Effector CD8-positive, alpha-beta T cell (primary cell): ENCODE data around the gene GID4.

Source experiments
- DNase-seq: peaks from one replicate; lab custom pipeline; 2025; lab: John Stamatoyannopoulos, UW

Gene GID4

GRCh38 chr17:18016426-18016825 lies 22.8 kb upstream of the GID4 start:
- no peak for DNase-seq

GRCh38 chr17:18017958-18018357 lies 21.2 kb upstream of the GID4 start:
- DNase-seq = no peak

GRCh38 chr17:18018411-18018921 lies 20.7 kb upstream of the GID4 start:
- no peak for DNase-seq

- DNase-seq = no peak
These were observed 19.4 kb upstream of the GID4 start for GRCh38 chr17:18019838-18020154.

- no peak for DNase-seq
These were observed 18.2 kb upstream of the GID4 start for GRCh38 chr17:18020971-18021370.

GRCh38 chr17:18021372-18021771 lies 17.8 kb upstream of the GID4 start:
- DNase-seq = no peak

GRCh38 chr17:18025241-18025944 lies 13.8 kb upstream of the GID4 start:
- no peak for DNase-seq

GRCh38 chr17:18025945-18026776 lies 13.0 kb upstream of the GID4 start:
- DNase-seq = no peak

GRCh38 chr17:18027280-18027679 lies 11.9 kb upstream of the GID4 start:
- DNase-seq = no peak

- DNase-seq = no peak
These were observed 10.9 kb upstream of the GID4 start for GRCh38 chr17:18028114-18028951.

- DNase-seq = no peak
These were observed 10.2 kb upstream of the GID4 start for GRCh38 chr17:18028952-18029540.

- no peak for DNase-seq
These were observed 7.3 kb upstream of the GID4 start for GRCh38 chr17:18031955-18032354.

- DNase-seq = peak; percentile 11
These were observed 5.6 kb upstream of the GID4 start for GRCh38 chr17:18033442-18034099.

GRCh38 chr17:18035704-18036103 lies 3.5 kb upstream of the GID4 start:
- no peak for DNase-seq

- DNase-seq = no peak
These were observed 1.7 kb upstream of the GID4 start for GRCh38 chr17:18037486-18037885.

GRCh38 chr17:18038149-18038850 lies 908 bp upstream of the GID4 start:
- no peak for DNase-seq

GRCh38 chr17:18039535-18040260 lies 490 bp downstream of the GID4 start:
- DNase-seq = no peak

- DNase-seq = no peak
These were observed 1.2 kb downstream of the GID4 start for GRCh38 chr17:18040261-18040858.

GRCh38 chr17:18041776-18042175 lies 2.6 kb downstream of the GID4 start:
- no peak for DNase-seq

- no peak for DNase-seq
These were observed 3.8 kb downstream of the GID4 start for GRCh38 chr17:18042983-18043382.
